Measurements from ENCODE around the gene PRR5.

The PRR5 gene

DNA sequence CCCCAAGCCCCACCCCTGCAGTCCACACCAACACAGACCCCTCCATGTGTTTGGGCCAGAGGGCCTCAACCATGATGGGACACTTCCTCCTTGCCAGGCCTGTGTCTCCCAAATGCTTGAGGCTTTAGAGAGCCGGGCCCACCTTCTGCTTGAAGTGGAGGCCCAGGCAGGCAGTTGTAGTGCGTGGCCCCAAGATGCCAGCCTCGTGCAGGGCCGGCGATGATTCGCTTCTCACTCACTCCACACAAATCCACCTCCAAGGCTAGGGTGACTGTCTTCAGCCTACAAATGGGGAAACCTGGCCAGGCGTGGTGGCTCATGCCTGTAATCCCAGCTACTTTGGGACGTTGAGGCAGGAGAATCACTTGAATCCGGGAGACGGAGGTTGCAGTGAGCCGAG is 5.7 kb downstream of the PRR5 start:
- Histone ChIP-seq H3K27me3 (ENCODE audit: insufficient read depth, low read depth) (no peaks in the 10 kb centered on the region; the same call in 1 of the 2 replicates), H3K79me2 (ENCODE audit: insufficient read depth, low read depth) (no peaks in the 10 kb centered on the region), H3K4me3 (IDR thresholded peaks at IDR 0.05; ENCODE audit: insufficient read depth, low read depth, low read length) (no peak overlapping the region), H3K27ac (no peak overlapping the region), H4K20me1 (ENCODE audit: insufficient read depth) (no peaks in the 10 kb centered on the region), H3K36me3 (ENCODE audit: insufficient read depth) (no peaks in the 10 kb centered on the region), H3K4me2 (no peak overlapping the region), H2AFZ (ENCODE audit: low read depth) (no peak overlapping the region), H3K9ac (no peak overlapping the region), H3K4me1 (ENCODE audit: low read depth, poor library complexity, severe bottlenecking) (no peaks in the 10 kb centered on the region)
- TF ChIP-seq CTCF (conservative IDR thresholded peaks at IDR 0.05; ENCODE audit: low read depth, low read length): no peak

DNA sequence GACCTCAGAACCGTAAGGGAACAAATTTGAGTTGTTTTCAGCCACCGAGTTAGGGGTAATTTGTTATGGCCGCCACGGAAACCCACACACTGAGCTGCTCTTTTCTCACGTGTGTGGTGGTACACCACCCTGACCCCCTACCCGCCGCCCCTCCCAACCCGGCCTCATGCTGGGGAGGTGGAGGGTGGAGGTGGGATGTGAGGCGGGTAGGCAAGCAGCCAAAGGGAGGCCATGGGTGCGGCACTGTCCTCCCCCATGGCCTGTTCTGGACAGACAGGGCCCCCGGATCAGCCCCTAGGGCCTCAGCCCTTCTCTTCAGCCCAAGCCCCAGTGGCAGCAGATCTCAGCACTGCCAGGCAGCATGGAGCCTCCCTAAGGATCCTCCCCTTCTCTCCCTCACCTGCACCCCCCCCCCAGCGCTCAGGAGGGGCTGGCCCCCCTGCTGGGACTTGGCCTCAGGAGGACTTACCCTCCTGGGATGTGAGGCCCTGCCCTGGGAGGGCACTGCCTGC is 7.9 kb downstream of the PRR5 start:
- no peaks in the 10 kb centered on the region for H3K36me3 ChIP-seq (ENCODE audit: insufficient read depth)
- H3K27me3 ChIP-seq (ENCODE audit: insufficient read depth, low read depth): no peaks in the 10 kb centered on the region; the same call in 1 of the 2 replicates
- H3K27ac ChIP-seq: no peak overlapping the region
- no peak overlapping the region for H2AFZ ChIP-seq (ENCODE audit: low read depth)
- H3K9ac ChIP-seq: no peak overlapping the region
- no peak for TF ChIP-seq CTCF (conservative IDR thresholded peaks at IDR 0.05; ENCODE audit: low read depth, low read length)
- H4K20me1 ChIP-seq (ENCODE audit: insufficient read depth): no peaks in the 10 kb centered on the region
- H3K4me2 ChIP-seq: no peak overlapping the region
- H3K79me2 ChIP-seq (ENCODE audit: insufficient read depth, low read depth): no peaks in the 10 kb centered on the region
- no peak overlapping the region for H3K4me3 ChIP-seq (IDR thresholded peaks at IDR 0.05; ENCODE audit: insufficient read depth, low read depth, low read length)
- H3K4me1 ChIP-seq (ENCODE audit: low read depth, poor library complexity, severe bottlenecking): no peaks in the 10 kb centered on the region

- Histone ChIP-seq H3K4me2 (no peak overlapping the region), H3K27me3 (ENCODE audit: insufficient read depth, low read depth) (no peaks in the 10 kb centered on the region; the same call in 1 of the 2 replicates), H2AFZ (ENCODE audit: low read depth) (no peak overlapping the region), H4K20me1 (ENCODE audit: insufficient read depth) (no peaks in the 10 kb centered on the region), H3K79me2 (ENCODE audit: insufficient read depth, low read depth) (no peaks in the 10 kb centered on the region), H3K27ac (no peak overlapping the region), H3K4me3 (IDR thresholded peaks at IDR 0.05; ENCODE audit: insufficient read depth, low read depth, low read length) (no peak overlapping the region), H3K9ac (no peak overlapping the region), H3K36me3 (ENCODE audit: insufficient read depth) (no peaks in the 10 kb centered on the region), H3K4me1 (ENCODE audit: low read depth, poor library complexity, severe bottlenecking) (no peaks in the 10 kb centered on the region)
- TF ChIP-seq CTCF (conservative IDR thresholded peaks at IDR 0.05; ENCODE audit: low read depth, low read length): no peak
Measured at GRCh38 chr22:44710474-44711240, 8.7 kb downstream of the PRR5 start.

- no peak overlapping the region for H3K9ac ChIP-seq
- H3K79me2 ChIP-seq (ENCODE audit: insufficient read depth, low read depth): no peaks in the 10 kb centered on the region
- no peak overlapping the region for H3K4me2 ChIP-seq
- no peak overlapping the region for H3K4me3 ChIP-seq (IDR thresholded peaks at IDR 0.05; ENCODE audit: insufficient read depth, low read depth, low read length)
- TF ChIP-seq CTCF (conservative IDR thresholded peaks at IDR 0.05; ENCODE audit: low read depth, low read length): no peak
- no peaks in the 10 kb centered on the region; the same call in 1 of the 2 replicates for H3K27me3 ChIP-seq (ENCODE audit: insufficient read depth, low read depth)
- H3K36me3 ChIP-seq (ENCODE audit: insufficient read depth): no peaks in the 10 kb centered on the region
- H4K20me1 ChIP-seq (ENCODE audit: insufficient read depth): no peaks in the 10 kb centered on the region
- H2AFZ ChIP-seq (ENCODE audit: low read depth): no peak overlapping the region
- H3K27ac ChIP-seq: no peak overlapping the region
- H3K4me1 ChIP-seq (ENCODE audit: low read depth, poor library complexity, severe bottlenecking): no peaks in the 10 kb centered on the region
Measured at GRCh38 chr22:44711241-44711560, 9.2 kb downstream of the PRR5 start.
